Smooth muscle cell (in vitro differentiated cells): ENCODE measurements around the gene SYNJ1. TPM values are rescaled to one million over a fixed set of nuclear protein-coding genes. Genes with fewer than 3 reads are reported as not detected.

Experiments used
- DNase-seq: peaks from one replicate; lab custom pipeline; 2025; ENCODE audit not compliant: unreplicated experiment; lab: John Stamatoyannopoulos, UW
- H2AFZ ChIP-seq: fragments of 200-600 bp; sonication (generic); 2 replicates; pipeline ENCODE4 v1.6.0; 2016; ENCODE audit warnings: antibody characterized with exemption, low read depth, mild to moderate bottlenecking
- H3F3A ChIP-seq: fragments of 200-600 bp; sonication (generic); 2 replicates; pipeline ENCODE4 v1.6.0; 2017; ENCODE audit warnings: antibody characterized with exemption, low read depth
- H3K27ac ChIP-seq: fragments of 200-600 bp; sonication (generic); 2 replicates; pipeline ENCODE4 v1.5.1; 2016; ENCODE audit warnings: low read depth, mild to moderate bottlenecking
- H3K27me3 ChIP-seq: fragments of 200-600 bp; sonication (generic); 2 replicates; pipeline ENCODE4 v1.6.1; 2016; ENCODE audit warnings: low read depth, mild to moderate bottlenecking
- H3K36me3 ChIP-seq: fragments of 200-600 bp; sonication (generic); 2 replicates; pipeline ENCODE4 v1.5.1; 2016; ENCODE audit warnings: low read depth
- H3K4me1 ChIP-seq: fragments of 200-600 bp; sonication (generic); 2 replicates; pipeline ENCODE4 v1.5.1; 2016; ENCODE audit warnings: low read depth
- H3K4me2 ChIP-seq: fragments of 200-600 bp; sonication (generic); 2 replicates; pipeline ENCODE4 v1.6.0; 2016; ENCODE audit warnings: mild to moderate bottlenecking
- H3K4me3 ChIP-seq: fragments of 200-600 bp; sonication (generic); 2 replicates; pipeline ENCODE4 v1.5.1; 2016; ENCODE audit warnings: mild to moderate bottlenecking
- H3K79me2 ChIP-seq: fragments of 200-600 bp; sonication (generic); 2 replicates; pipeline ENCODE4 v1.6.0; 2016; ENCODE audit warnings: low read depth, mild to moderate bottlenecking
- H3K9ac ChIP-seq: fragments of 200-600 bp; sonication (generic); 2 replicates; pipeline ENCODE4 v1.6.0; 2016; ENCODE audit warnings: low read depth
- H3K9me3 ChIP-seq: fragments of 200-600 bp; sonication (generic); replicated peaks from 2 replicates; pipeline ENCODE4 v1.5.1; 2016; ENCODE audit warnings: low read depth
- H4K20me1 ChIP-seq: fragments of 200-600 bp; sonication (generic); 2 replicates; pipeline ENCODE4 v1.6.0; 2016; ENCODE audit warnings: low read depth
- CTCF ChIP-seq: fragments of 200-600 bp; sonication (generic); IDR thresholded peaks from 2 replicates; pipeline ENCODE4 v1.5.1; 2017; ENCODE audit warnings: borderline replicate concordance, mild to moderate bottlenecking, antibody characterized with exemption; ENCODE audit not compliant: insufficient read depth, poor library complexity, severe bottlenecking
- WGBS: methylation state at CpG from one replicate; pipeline ENCODE4 v1.1.7; 2016; ENCODE audit warnings: low lambda C conversion rate; 5-methylcytosine and 5-hydroxymethylcytosine counted together
- polyA plus RNA-seq: library from polyadenylated mRNA; unstranded; fragments of >200 nt; fragmentation: Nextera tagmentation; extraction: Ambion mirVana; gene quantifications from 2 replicates; pipeline ENCODE4 v1.2.1, GENCODE V29; 2016
- total RNA-seq: library from RNA; depleted of rRNA; stranded (reverse); fragments of >200 nt; gene quantifications from 2 replicates; pipeline ENCODE4 v1.2.3, GENCODE V29; 2014

Gene SYNJ1
- total and polyA plus RNA-seq, 2 experiments from 2014 or later, result 2.7 to 8.5 TPM

- no peaks in the 10 kb centered on the region for H3F3A ChIP-seq
- H3K27me3 ChIP-seq, result no peaks in the 10 kb centered on the region
- no peak overlapping the region for H3K9ac ChIP-seq
- no peak overlapping the region for H3K27ac ChIP-seq
- H3K36me3 ChIP-seq, result no peaks in the 10 kb centered on the region
- peaks cover 9% of the 10 kb centered on the region for H3K79me2 ChIP-seq
- no peaks in the 10 kb centered on the region for H3K9me3 ChIP-seq
- H4K20me1 ChIP-seq, result peaks cover 4% of the 10 kb centered on the region
- H3K4me1 ChIP-seq, result peaks cover 5% of the 10 kb centered on the region
- no peak for TF ChIP-seq CTCF
- no peak overlapping the region for H2AFZ ChIP-seq
- H3K4me2 ChIP-seq, result no peak overlapping the region
- no peak for DNase-seq
- no peak overlapping the region for H3K4me3 ChIP-seq
Observed at GRCh38 chr21:32712043-32712442, 15.8 kb downstream of the SYNJ1 start.

- H3K27me3 ChIP-seq, result no peaks in the 10 kb centered on the region
- peaks cover 5% of the 10 kb centered on the region for H3K4me1 ChIP-seq
- 91% methylated on average over 4 of the region's 4 CpGs for WGBS
- peaks cover 4% of the 10 kb centered on the region for H4K20me1 ChIP-seq
- no peak overlapping the region for H3K4me2 ChIP-seq
- no peak for TF ChIP-seq CTCF
- no peak overlapping the region for H3K27ac ChIP-seq
- no peaks in the 10 kb centered on the region for H3K36me3 ChIP-seq
- no peaks in the 10 kb centered on the region for H3F3A ChIP-seq
- H3K9ac ChIP-seq, result no peak overlapping the region
- H2AFZ ChIP-seq, result no peak overlapping the region
- no peaks in the 10 kb centered on the region for H3K9me3 ChIP-seq
- peaks cover 9% of the 10 kb centered on the region for H3K79me2 ChIP-seq
- no peak overlapping the region for H3K4me3 ChIP-seq
- no peak for DNase-seq
Observed at GRCh38 chr21:32710987-32711386, 16.8 kb downstream of the SYNJ1 start.

- no peak for DNase-seq
- Histone ChIP-seq H3K4me1 (peaks cover 5% of the 10 kb centered on the region), H2AFZ (no peak overlapping the region), H3K9me3 (no peaks in the 10 kb centered on the region), H3K36me3 (no peaks in the 10 kb centered on the region), H3F3A (no peaks in the 10 kb centered on the region), H3K9ac (no peak overlapping the region), H4K20me1 (peaks cover 4% of the 10 kb centered on the region), H3K4me3 (no peak overlapping the region), H3K27me3 (no peaks in the 10 kb centered on the region), H3K27ac (no peak overlapping the region), H3K79me2 (peaks cover 9% of the 10 kb centered on the region), H3K4me2 (no peak overlapping the region)
- TF ChIP-seq CTCF, result no peak
- 71% methylated on average over 4 of the region's 4 CpGs for WGBS
Observed at GRCh38 chr21:32710069-32710784, 17.6 kb downstream of the SYNJ1 start.

- H3K9me3 ChIP-seq, result no peaks in the 10 kb centered on the region
- peaks cover 5% of the 10 kb centered on the region for H3K4me1 ChIP-seq
- no peaks in the 10 kb centered on the region for H3F3A ChIP-seq
- H3K4me3 ChIP-seq, result no peak overlapping the region
- WGBS, result 87% methylated on average over 6 of the region's 6 CpGs
- no peak overlapping the region for H3K9ac ChIP-seq
- H3K36me3 ChIP-seq, result no peaks in the 10 kb centered on the region
- H3K4me2 ChIP-seq, result no peak overlapping the region
- peaks cover 9% of the 10 kb centered on the region for H3K79me2 ChIP-seq
- no peaks in the 10 kb centered on the region for H3K27me3 ChIP-seq
- no peak overlapping the region for H3K27ac ChIP-seq
- no peak for TF ChIP-seq CTCF
- no peak for DNase-seq
- H4K20me1 ChIP-seq, result peaks cover 4% of the 10 kb centered on the region
- H2AFZ ChIP-seq, result no peak overlapping the region
Observed at GRCh38 chr21:32708069-32708468, 19.7 kb downstream of the SYNJ1 start.
